Thyroid gland (tissue), 4 donors: ENCODE measurements around the gene SLC9A1. TPM values are rescaled to one million over a fixed set of nuclear protein-coding genes. Genes with fewer than 3 reads are reported as not detected.
"Not testable (repeated sequence)": the region's sequence is repeated elsewhere in the genome, so short reads cannot be mapped to it uniquely, and the experiment has no call there.

ENCODE experiments used
- DNase-seq, 2 donors: peaks; one replicate each; pipeline ENCODE4 v3.0.0-alpha.2; 2019
- H3K27ac ChIP-seq, 3 donors: fragments of 200-600 bp; sonication (generic); 1 replicate in 2 of 3; 2 replicates in 1 of 3; pipeline ENCODE4 v1.5.1; 2016 to 2019; ENCODE audit warnings: mild to moderate bottlenecking in 1 of 3, moderate library complexity in 1 of 3
- H3K27me3 ChIP-seq: fragments of 200-600 bp; sonication (generic); one replicate; pipeline ENCODE4 v1.5.1; 2019
- H3K36me3 ChIP-seq, 2 donors: fragments of 200-600 bp; sonication (generic); one replicate each; pipeline ENCODE4 v1.5.1; 2016 to 2019
- H3K4me1 ChIP-seq, 2 donors: fragments of 200-600 bp; sonication (generic); one replicate each; pipeline ENCODE4 v1.5.1; 2017 to 2019
- H3K4me3 ChIP-seq, 3 donors: fragments of 200-600 bp; sonication (generic); replicated peaks in 1 of 3; 1 replicate in 2 of 3; 2 replicates in 1 of 3; pipeline ENCODE4 v1.5.1; 2016; ENCODE audit warnings: mild to moderate bottlenecking in 1 of 3
- H3K9me3 ChIP-seq: fragments of 200-600 bp; sonication (generic); one replicate; pipeline ENCODE4 v1.5.1; 2017
- POLR2A ChIP-seq, 2 donors: fragments of 450-650 bp; IDR thresholded peaks; one replicate each; pipeline ENCODE4 v1.6.1; 2017; ENCODE audit warnings: antibody characterized with exemption in 2 of 2, mild to moderate bottlenecking in 2 of 2, moderate library complexity in 1 of 2
- WGBS, 2 donors: methylation state at CpG; one replicate each; pipeline ENCODE4 v1.1.5; 2017; 5-methylcytosine and 5-hydroxymethylcytosine counted together
- intact Hi-C: fragments of 100-400 bp; cut with DNase I; formaldehyde crosslinking; loops from one replicate; pipeline ENCODE4 v1.15.1; 2023
- total RNA-seq, 4 donors: library from RNA; depleted of rRNA; stranded (reverse); fragments of >200 nt; gene quantifications; one replicate each; pipeline ENCODE4 v1.2.3, GENCODE V29; 2016
- TF ChIP-seq, protein P1 (sequence below), 6 experiments: fragments of 200-600 bp in 3 of 6; fragments of 450-650 bp in 3 of 6; sonication (generic) in 3 of 6; IDR thresholded peaks; one replicate each; pipeline ENCODE4 v1.5.1; 2016 to 2019; ENCODE audit warnings: antibody characterized with exemption in 6 of 6, mild to moderate bottlenecking in 2 of 6, inconsistent platforms in 1 of 6, moderate library complexity in 1 of 6

Gene SLC9A1
- total RNA-seq, 4 donors from 2014 or later, result 13.3 to 26.1 (median 19.9) TPM

DNA sequence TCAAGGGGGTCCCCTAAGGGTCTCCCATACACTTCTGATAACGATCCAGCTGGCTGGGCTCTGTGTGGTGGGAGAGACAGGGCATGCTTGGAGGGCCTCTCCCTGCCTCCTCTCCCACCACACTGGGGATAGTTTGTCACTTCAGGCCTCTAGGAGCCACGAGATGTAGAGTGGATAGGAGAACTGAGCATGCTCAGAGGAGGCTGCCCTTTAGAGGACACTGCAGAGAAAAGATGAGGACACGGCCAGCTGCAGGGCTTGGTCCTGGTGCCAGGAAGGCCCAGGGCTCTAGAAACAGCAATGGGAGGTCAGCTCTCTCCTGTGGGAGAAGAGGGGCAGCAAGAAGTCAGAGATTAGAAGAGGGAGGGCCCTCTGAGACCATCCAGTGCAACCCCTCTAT is 25.7 kb downstream of the SLC9A1 start:
- H3K36me3 ChIP-seq, result no peaks in the 10 kb centered on the region
- H3K27ac ChIP-seq, result no peak overlapping the region
- WGBS, 2 donors, result 83 to 86% methylated on average over 3 of the region's 3 CpGs
- peaks cover 0 to 8% of the 10 kb centered on the region in 2 donors for H3K4me1 ChIP-seq
- no peak for DNase-seq
- TF ChIP-seq, protein P1, sequence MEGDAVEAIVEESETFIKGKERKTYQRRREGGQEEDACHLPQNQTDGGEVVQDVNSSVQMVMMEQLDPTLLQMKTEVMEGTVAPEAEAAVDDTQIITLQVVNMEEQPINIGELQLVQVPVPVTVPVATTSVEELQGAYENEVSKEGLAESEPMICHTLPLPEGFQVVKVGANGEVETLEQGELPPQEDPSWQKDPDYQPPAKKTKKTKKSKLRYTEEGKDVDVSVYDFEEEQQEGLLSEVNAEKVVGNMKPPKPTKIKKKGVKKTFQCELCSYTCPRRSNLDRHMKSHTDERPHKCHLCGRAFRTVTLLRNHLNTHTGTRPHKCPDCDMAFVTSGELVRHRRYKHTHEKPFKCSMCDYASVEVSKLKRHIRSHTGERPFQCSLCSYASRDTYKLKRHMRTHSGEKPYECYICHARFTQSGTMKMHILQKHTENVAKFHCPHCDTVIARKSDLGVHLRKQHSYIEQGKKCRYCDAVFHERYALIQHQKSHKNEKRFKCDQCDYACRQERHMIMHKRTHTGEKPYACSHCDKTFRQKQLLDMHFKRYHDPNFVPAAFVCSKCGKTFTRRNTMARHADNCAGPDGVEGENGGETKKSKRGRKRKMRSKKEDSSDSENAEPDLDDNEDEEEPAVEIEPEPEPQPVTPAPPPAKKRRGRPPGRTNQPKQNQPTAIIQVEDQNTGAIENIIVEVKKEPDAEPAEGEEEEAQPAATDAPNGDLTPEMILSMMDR (IDR thresholded peaks at IDR 0.05), result no peak
- TF ChIP-seq POLR2A (IDR thresholded peaks at IDR 0.05), result no peak
- H3K27me3 ChIP-seq, result no peaks in the 10 kb centered on the region
- no peaks in the 10 kb centered on the region for H3K9me3 ChIP-seq
- intact Hi-C loops, result no loop called here
- H3K4me3 ChIP-seq, result no peak overlapping the region

DNA sequence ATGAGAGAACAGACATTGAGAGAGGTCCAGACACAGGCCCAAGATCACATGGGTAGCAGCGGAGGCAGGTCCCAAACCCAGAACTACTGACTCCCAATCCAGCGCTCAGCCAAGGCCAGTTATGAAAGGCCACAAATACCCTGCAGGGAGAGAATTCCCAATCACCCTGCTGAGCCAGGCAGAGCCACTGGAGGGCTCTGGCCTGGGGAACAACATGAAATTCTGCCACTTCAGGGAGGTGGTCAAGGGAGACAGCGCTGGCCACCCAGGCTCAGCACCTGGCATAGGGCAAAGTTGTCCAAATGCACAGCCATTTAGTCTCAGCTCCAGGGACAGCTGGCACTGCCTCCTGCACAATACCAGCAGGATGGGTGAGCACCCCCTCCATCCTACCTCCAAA is 27.5 kb downstream of the SLC9A1 start:
- no peak for DNase-seq
- Histone ChIP-seq H3K4me3 (no peak overlapping the region), H3K9me3 (no peaks in the 10 kb centered on the region), H3K36me3 (no peaks in the 10 kb centered on the region), H3K27ac (no peak overlapping the region), H3K27me3 (no peaks in the 10 kb centered on the region), H3K4me1 (peaks cover 6 to 16% of the 10 kb centered on the region in 2 donors)
- intact Hi-C loops, result no loop called here
- TF ChIP-seq, protein P1 (IDR thresholded peaks at IDR 0.05), result no peak
- TF ChIP-seq POLR2A (IDR thresholded peaks at IDR 0.05), result no peak
- WGBS, 2 donors, result 86 to 91% methylated on average over 2 to 3 of the region's 3 CpGs

DNA sequence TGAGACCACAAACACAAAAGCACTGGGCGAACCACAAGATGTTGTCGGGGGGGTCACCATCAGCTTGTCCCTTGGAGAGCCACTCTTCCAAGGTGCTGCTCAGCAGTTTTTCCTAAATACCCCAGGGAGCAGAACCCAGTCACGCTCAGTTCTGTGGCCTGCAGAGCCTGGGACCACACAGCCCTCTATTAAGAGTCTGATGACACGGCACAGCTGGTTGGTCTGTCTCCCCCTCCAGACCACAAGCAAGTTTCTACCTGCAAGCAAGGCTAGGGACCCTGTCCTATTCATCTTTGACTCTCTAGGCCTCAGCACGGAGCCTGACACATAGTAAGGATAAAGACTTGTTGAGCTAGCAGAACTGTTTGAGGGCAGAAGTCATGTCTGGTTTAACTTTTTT is 28.5 kb downstream of the SLC9A1 start:
- peaks cover 10 to 24% of the 10 kb centered on the region in 2 donors for H3K4me1 ChIP-seq
- TF ChIP-seq POLR2A (IDR thresholded peaks at IDR 0.05), result no peak
- TF ChIP-seq, protein P1 (IDR thresholded peaks at IDR 0.05), result no peak
- 93 to 95% methylated on average over 3 to 5 of the region's 5 CpGs for WGBS, 2 donors
- no peaks in the 10 kb centered on the region for H3K9me3 ChIP-seq
- no peak overlapping the region for H3K27ac ChIP-seq
- intact Hi-C loops, result no loop called here
- no peak for DNase-seq
- no peaks in the 10 kb centered on the region for H3K36me3 ChIP-seq
- H3K27me3 ChIP-seq, result no peaks in the 10 kb centered on the region
- no peak overlapping the region for H3K4me3 ChIP-seq

DNA sequence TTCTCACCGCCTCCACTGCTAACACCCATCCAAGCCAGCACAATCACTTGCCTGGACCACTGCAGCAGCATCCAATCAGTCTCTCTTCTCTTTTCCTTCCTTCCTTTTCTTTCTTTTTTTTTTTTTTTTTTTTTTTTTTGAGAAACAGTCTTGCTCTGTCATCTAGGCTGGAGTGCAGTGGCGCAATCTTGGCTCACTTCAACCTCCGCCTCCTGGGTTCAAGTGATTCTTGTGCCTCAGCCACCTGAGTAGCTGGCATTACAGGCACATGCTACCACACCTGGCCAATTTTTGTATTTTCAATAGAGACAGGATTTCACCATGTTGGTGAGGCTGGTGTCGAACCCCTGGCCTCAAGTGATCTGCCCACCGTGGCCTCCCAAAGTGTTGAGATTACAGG is 29.8 kb downstream of the SLC9A1 start:
- H3K9me3 ChIP-seq, H3K4me3 ChIP-seq, H3K27me3 ChIP-seq, intact Hi-C loops, H3K36me3 ChIP-seq: not testable (repeated sequence)
- DNase-seq, result peak; percentile 65 to 67
- peak overlapping the region in 1 of 3 donors; percentile 47 for H3K27ac ChIP-seq
- WGBS, 2 donors, result 73 to 74% methylated on average over 5 of the region's 5 CpGs
- peaks cover 10 to 27% of the 10 kb centered on the region in 2 donors for H3K4me1 ChIP-seq

DNA sequence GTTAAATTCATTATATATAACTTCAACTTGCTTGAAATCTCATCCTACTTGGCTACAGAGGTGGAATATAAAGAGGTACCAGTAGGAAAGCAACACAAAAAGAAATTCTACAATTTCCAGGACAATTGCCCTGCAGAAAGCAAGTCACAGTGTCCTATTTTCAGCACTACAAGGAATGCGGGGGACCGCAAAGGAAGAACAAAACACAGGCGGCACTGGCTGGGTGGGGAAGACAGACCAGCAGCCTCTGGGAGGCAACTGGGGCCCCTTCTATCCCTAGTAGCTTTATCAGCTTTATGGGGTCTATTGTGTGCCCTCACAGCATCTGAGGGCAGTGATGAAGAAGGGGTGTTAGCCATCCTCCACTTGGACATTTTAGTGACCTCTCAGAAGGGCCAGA is 30.5 kb downstream of the SLC9A1 start:
- Histone ChIP-seq H3K9me3 (no peaks in the 10 kb centered on the region), H3K27ac (no peak overlapping the region), H3K36me3 (no peaks in the 10 kb centered on the region), H3K4me3 (no peak overlapping the region), H3K27me3 (no peaks in the 10 kb centered on the region), H3K4me1 (peaks cover 10 to 34% of the 10 kb centered on the region in 2 donors)
- 92 to 93% methylated on average over 3 of the region's 3 CpGs for whole genome bisulfite sequencing, 2 donors
- intact Hi-C loops, result no loop called here
- no peak for DNase-seq
- TF ChIP-seq POLR2A (IDR thresholded peaks at IDR 0.05), result no peak
- TF ChIP-seq, protein P1 (IDR thresholded peaks at IDR 0.05), result no peak

DNA sequence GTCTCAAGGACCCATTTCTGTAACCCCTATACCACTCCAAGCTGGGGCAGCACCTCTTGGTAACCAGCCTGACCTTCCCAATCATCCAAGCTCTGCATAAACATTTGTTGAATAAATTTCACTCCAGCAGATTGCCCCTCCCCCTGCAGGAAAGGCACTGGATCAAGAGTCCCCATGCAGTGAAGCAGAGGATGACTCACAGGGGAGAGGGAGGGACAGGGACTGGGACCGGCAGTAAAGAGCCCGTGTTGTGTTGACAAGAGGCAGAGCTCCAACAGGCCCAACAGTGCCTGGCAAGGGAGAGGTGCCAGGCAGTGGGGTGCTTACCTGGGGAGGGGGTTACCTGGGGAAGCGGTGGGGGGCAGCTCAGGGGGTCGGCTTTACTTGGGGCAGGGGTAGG is 32.3 kb downstream of the SLC9A1 start:
- intact Hi-C loops, result no loop called here
- Histone ChIP-seq H3K27ac (peak overlapping the region; percentile 55 to 80 (median 67)), H3K4me3 (no peak overlapping the region), H3K27me3 (no peaks in the 10 kb centered on the region), H3K4me1 (peaks cover 10 to 51% of the 10 kb centered on the region in 2 donors), H3K9me3 (no peaks in the 10 kb centered on the region), H3K36me3 (no peaks in the 10 kb centered on the region)
- DNase-seq, result peak; percentile 92 to 95
- TF ChIP-seq, protein P1 (IDR thresholded peaks at IDR 0.05), result no peak
- TF ChIP-seq POLR2A (IDR thresholded peaks at IDR 0.05), result no peak
- 27 to 36% methylated on average over 4 of the region's 4 CpGs for WGBS, 2 donors
